CD4-positive, alpha-beta T cell treated with Interleukin-21 for 1 hour (primary cell): Measurements from ENCODE around the gene UVSSA.
"Not testable (repeated sequence)": the region's sequence is repeated elsewhere in the genome, so short reads cannot be mapped to it uniquely, and the experiment has no call there.

Experiments
- DNase-seq: peaks from one replicate; pipeline ENCODE4 v3.0.0-alpha.2; 2020

Gene UVSSA

DNA sequence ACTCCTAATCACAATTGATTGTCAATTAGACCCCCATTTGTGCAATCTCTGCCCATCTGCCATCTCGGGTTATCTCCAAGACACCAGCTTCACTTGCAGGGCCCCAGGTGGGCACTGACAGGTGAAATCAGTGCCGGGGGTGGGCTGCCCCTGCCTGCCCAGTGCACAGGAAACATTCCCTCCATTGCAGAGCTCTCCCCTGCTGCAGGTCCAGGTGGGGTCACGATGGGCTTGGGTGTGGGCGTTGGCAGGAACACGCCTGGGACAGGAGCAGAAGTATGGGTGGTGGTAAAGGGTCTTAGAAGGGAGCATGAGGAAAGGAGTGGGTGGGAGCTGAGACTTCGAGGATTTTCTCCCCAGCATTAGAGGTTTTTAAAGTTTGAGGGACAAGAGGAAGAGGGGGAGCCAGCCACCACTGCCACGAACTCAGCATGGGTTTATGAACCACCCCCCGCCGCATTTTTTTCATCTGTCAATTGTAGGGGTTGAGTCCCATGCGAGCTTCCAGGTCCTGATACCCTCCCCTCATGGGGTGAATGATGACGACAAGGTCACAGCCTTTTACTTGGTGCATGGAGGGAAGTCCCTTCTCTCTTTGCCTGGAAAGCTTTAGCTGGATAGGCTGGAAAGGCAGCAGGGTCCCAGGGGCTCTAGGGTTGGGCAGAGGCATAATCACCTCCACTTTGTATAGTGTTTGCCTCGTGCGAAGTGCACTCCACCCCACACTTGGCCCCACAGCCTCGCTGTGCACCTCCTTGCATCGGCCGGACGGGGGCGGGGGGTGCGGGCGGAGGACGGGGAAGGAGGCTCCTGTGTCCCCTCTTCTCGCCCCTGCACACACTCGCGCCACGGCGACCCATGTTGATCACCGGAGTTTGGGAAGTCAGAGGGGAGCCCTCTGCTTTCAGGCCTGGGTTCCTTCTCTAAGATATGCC lies 62.8 kb downstream of the UVSSA start:
- no peak for DNase-seq

DNA sequence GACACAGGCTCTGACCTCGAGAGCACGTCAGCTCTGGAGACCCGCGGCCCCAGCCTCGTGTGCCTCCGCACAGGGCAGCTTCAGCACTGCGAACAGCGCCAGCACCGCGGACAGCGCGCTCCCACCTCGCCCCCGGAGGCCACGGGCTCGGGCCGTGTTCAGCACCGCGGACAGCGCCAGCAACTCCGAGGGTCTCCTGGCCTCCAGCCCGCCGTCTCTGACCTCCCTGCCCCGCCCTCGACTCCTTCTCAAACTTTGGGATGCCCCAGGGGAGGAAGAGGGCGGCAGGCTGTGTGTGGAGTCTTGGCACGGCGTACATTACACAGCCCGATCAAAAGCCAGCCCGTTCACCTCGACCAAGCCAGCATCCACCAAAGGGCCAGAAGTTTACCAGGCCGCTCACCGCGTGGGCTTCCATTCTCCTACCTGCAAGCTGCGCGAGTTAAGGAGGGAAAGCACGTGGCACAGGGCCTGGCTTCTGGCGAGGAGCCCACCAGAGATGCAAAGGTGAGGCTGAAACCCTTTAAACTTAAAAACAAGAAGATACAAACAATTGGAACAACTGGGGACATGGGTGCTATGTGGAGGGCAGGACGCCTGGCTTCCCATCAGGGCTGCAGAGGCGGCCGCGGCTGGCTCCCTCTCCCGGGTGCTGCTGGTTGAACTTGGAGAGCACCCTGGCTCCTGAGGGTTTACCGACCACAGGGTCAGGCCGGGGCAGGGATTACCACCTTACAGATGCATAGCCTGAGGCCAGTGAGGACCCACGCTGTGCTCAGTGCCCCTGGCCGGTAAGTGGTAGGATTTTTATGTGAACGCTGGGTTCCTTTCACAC lies 63.7 kb downstream of the UVSSA start:
- peak; percentile 31 for DNase-seq

- DNase-seq, result no peak
Measured at GRCh38 chr4:1411436-1412375, 64.7 kb downstream of the UVSSA start.

DNA sequence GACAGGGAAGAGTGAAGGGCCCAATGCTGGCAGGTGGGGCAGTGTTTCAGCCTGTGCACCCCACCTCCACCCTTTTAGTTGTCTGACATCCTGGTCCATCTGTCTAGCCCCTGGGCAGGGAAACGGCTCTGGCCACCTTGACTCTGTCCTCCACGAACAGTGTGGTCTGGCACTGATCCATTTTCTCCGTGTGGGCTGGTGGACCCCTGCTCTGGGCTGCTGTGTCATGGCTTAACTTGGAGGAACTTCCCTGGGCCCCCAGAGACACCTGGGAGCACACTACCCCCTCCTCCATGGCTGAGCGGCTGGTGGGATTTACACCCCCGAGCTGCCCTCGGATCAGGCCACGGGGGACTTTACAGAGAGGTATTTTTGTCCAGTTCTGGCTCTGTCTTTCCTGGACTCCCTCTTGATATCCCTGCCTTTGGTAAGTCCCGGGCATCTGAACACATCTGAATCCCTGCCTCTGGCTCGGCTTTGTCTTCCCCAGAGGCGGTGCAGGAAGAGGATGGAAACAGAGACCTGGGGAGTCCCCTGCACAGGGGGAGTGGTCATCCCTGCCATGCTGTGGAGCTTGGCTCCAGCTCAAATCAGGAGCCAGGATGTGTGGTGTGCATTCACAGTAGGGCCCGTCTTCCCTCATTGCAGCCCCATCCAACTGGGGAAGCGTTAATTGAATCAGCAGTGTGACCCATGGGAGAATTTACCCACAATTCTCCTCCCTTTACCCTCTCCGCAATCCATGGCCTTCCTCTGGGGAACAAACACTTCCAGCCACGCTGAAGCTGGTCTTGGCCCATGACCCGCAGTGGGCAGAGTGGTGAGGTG lies 65.6 kb downstream of the UVSSA start:
- DNase-seq, result no peak

DNA sequence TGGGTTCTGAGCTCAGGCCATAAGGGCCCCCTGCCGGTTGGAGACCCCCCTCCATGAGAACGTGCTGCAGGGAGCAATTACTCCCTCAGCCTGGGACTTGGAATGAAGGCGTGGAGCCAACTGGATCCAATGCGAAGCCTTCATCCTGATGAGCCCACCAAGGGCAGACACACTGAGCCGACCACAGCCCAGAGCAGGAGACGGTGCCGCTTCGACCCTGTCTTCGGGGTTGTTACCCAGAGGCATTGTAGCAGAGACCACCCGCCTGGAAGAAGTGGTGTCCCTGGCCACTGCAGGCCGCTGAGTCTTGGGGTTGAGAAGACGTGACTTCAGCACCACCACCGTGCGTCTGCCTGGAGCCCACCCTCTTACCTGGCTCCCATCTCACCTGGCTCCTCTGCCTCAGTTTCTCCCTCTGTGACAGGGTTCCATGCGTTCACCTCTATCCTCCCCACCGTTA lies 66.2 kb downstream of the UVSSA start:
- no peak for DNase-seq

- DNase-seq, result no peak
Measured at GRCh38 chr4:1413687-1414479, 66.9 kb downstream of the UVSSA start.

DNA sequence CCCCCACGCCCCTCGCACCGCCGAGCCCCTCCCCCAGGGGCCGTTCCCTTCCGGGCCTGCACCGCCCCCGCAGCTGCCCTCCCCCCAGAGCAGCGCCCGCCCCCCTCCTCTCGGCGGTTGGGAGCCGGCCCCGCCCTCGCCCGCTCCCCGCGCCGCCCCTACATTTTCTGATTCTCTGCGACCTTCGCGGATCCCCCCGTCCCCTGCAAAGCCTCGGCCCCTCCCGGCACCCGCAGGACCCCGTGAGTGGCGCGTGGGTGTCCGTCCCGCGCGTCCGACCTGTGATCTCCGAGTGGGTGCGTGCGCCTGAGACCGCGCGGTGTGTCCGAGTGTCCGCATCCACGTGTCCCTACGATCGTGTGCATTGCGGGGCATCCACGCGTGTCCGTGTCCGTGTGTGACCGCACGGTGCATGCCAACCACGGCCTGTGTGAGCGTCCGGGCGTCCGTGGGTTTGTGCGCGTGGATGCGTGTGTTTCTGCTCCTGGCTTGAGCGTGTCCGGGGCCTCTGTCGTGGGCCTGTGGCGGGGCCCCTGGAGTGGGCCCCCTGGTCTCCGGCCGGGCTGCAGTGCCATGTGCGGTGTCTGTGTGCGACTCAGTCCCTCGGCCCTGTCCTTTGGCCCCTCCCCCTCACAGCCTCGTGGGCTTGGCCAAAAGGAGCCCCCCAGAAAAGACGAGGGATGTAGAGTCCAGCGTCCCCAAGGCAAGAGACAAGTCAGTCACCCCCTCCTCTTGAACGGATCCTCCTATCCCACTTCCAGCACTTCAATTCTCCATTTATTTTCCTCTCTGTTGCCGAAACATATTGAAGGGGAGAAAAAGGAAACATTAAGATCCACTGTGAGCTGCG lies 68.0 kb downstream of the UVSSA start:
- no peak for DNase-seq

DNA sequence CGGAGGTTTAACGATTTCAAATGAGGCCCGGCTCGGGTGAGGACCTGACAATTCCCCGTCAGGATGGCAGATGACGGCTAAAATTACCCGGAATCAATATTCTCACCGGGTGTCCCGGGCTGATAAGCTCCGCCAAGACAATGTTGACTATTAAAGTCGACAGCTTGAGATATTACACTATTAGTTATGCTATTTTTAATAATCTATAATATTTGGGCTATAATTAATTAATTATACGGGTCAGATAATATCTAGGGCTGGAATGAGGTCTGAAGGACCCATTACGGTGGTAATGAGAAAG lies 68.6 kb downstream of the UVSSA start:
- DNase-seq, result no peak

- DNase-seq, result no peak
Measured at GRCh38 chr4:1416051-1416947, 69.3 kb downstream of the UVSSA start.

- no peak for DNase-seq
Measured at GRCh38 chr4:1416948-1417260, 69.9 kb downstream of the UVSSA start.

DNA sequence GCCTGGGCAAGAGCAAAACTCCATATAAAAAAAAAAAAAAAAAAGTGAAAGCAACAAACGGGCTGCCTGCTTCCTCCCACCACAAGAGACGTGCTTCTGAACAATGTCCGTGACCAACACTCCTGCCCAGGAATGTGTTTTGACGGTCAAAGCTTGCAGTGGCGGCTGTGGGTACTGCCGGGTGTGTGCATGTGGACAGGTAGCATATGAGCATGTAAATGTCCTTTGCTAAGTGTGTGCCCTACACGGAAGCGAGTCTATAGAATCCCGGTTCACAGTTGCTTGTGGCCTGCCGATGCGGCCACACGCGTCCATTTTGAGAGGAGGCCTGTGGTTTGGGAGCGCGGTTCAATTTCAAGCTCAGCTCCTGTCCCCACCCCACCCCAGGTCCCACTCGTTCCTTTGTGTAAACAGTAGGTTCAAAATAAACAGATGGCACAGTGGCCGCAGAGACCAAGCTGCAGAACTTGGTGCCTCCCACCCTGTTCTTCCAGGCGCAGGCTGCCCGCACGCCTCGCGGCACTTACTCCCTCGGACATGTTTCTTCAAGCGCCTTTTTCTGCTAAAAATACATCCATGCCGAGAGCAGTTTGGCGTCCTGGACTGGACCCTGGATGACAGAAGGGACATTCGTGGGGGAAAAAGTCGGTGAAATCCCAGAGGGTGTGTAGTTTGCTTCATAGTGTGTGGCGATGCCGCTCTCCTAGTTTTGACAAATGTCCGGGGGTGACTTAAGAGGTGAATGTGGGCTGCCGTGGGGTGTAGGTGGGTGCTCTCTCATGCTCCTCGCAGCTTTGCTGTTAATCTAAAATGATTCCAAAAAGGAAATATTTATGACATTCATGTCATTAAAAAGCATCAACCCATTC lies 70.7 kb downstream of the UVSSA start:
- DNase-seq, result no peak

DNA sequence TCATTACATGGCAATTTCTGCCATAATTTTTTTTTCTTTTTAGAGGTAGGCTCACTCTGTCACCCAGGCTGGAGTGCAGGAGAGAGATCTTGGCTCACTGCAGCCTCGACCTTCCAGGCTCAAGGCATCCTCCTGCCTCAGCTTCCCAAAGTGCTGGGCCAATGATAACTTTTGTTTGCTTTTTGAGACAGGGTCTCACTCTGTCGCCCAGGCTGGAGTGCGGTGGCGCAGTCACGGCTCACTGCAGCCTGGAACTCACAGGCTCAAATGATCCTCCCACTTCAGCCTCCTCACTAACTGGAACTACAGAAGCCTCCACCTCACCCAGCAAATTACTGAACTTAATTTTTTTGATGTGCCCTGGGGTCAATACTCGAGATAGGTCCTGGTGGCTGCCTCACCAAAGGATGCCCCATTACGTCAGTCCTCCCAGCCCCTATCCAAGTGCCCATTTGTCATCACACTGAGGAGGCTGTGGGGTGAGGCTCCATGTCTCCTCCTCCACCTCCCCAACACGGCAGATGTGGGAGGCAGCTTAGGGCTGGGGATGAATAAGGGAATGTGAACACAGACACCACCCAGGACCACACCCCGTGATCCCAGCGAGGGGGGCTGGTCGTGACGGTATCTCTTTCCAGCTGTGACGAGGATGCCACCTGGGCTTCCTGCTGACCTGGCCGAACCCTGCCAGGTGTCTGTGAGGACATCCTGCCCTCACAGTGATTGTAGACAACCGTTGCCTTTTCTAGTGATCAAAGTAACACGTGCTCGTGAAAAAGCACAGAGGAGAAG lies 71.7 kb downstream of the UVSSA start:
- no peak for DNase-seq

DNA sequence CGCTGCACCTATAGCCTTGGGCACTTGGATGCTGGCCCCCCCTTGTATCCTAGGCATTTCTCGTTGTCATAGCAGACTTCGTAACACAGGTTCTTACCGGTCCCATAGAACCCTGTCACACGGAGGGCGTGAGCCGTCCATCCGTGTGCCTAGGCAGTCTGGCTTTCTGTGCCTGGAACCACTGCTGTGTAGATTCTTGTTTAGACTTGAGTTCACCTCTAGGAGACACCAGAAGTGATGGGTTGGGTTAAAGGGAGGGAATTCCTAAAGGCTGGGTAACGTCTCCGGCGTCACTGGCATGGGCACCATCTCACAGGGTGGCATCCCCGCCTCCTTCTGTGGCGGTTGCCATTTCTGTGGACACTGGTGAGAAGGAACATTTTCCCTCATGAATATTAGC lies 72.7 kb downstream of the UVSSA start:
- DNase-seq, result no peak

DNA sequence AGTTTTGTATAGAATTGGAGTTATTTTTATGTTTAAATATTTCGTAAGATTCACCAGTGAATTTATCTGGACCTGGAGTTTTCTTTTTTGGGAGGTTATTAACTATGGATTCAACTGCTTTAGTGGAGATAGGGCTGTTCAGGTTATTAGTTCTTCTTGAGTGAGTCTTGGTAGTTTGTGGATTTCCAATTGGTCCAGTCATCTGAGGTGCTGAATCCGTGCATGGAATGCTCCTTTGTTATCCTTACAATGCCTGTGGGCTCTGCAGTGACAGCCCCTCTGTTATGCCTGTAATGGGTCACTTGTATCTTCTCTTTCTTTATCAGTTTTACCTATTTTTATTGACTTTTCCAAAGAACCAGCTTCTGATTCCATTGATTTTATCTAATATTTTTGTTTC lies 74.6 kb downstream of the UVSSA start:
- no peak for DNase-seq

GRCh38 chr4:1427010-1427409 lies 80.0 kb downstream of the UVSSA start:
- no peak for DNase-seq

DNA sequence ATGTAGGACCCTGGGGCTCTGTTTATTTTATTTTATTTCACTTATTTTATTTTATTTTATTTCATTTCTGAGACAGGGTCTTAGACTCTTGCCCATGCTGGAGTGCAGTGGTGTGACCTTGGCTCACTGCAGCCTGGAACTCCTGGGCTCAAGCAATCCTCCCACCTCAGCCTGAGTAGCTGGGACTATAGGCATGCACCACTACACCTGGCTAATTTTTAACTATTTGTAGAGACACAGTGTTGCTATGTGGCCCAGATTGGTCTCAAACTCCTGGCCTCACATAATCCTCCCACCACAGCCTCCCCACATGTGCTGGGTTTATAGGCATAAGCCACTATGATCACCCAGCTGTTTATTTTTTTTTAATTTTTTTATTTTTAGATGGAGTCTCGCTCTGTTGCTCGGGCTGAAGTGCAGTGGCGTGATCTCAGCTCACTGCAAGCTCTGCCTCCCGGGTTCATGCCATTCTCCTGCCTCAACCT lies 96.7 kb downstream of the UVSSA start:
- not testable (repeated sequence) for DNase-seq
